SK-N-SH (cell line): ENCODE measurements around the gene SLCO3A1. TPM values are rescaled to one million over a fixed set of nuclear protein-coding genes. Genes with fewer than 3 reads are reported as not detected.

Experiments used
- CTCF ChIA-PET: fragments of 300-600, 350-600 bp; formaldehyde crosslinking; extraction: SDS; loops from one replicate; lab custom pipeline; 2021; lab: Yijun Ruan, JAX
- POLR2A ChIA-PET: fragments of 350-600 bp; sonication (Branson Sonifier 250); formaldehyde crosslinking; extraction: SDS; loops from one replicate; lab custom pipeline; 2020; ENCODE audit warnings: antibody characterized with exemption, inconsistent platforms; lab: Yijun Ruan, JAX
- DNase-seq: peaks from one replicate; pipeline ENCODE4 v3.0.0; 2012
- H2AFZ ChIP-seq: fragments of 200-600 bp; sonication (generic); 2 replicates; pipeline ENCODE4 v1.8.1; 2016; ENCODE audit warnings: antibody characterized with exemption, mild to moderate bottlenecking, low read depth
- H3F3A ChIP-seq: fragments of 200-600 bp; sonication (generic); replicated peaks from 2 replicates; pipeline ENCODE3; 2016; ENCODE audit warnings: antibody characterized with exemption, mild to moderate bottlenecking; ENCODE audit not compliant: insufficient read depth
- H3K27ac ChIP-seq, 2 experiments: fragments of 200-500 bp in 1 of 2; fragments of 200-600 bp in 1 of 2; sonication (Bioruptor generic) in 1 of 2; sonication (generic), shearing (Covaris generic) in 1 of 2; 2 replicates each; pipeline versions ENCODE4 v1.5.1 to v1.6.1; 2014 to 2016; ENCODE audit warnings: low read depth in 2 of 2, inconsistent platforms in 1 of 2, low read length in 1 of 2, mild to moderate bottlenecking in 1 of 2, mixed read lengths in 1 of 2
- H3K27me3 ChIP-seq: fragments of 200-600 bp; sonication (generic), shearing (Covaris generic); 2 replicates; pipeline ENCODE4 v1.6.1; 2016; ENCODE audit warnings: mixed run types; ENCODE audit not compliant: insufficient read depth
- H3K36me3 ChIP-seq, 2 experiments: fragments of 200-500 bp in 1 of 2; fragments of 200-600 bp in 1 of 2; sonication (Bioruptor generic) in 1 of 2; sonication (generic) in 1 of 2; replicated peaks in 1 of 2; 2 replicates each; pipeline versions ENCODE3 to v1.5.1; 2014 to 2016; ENCODE audit warnings: low read length in 1 of 2, mild to moderate bottlenecking in 1 of 2; ENCODE audit not compliant: insufficient read depth in 2 of 2, control insufficient read depth in 1 of 2
- H3K4me1 ChIP-seq, 2 experiments: fragments of 200-500 bp in 1 of 2; fragments of 200-600 bp in 1 of 2; sonication (Bioruptor generic) in 1 of 2; sonication (generic), shearing (Covaris generic) in 1 of 2; 2 replicates each; pipeline versions ENCODE4 v1.5.1 to v1.6.1; 2014 to 2016; ENCODE audit warnings: low read depth in 1 of 2, low read length in 1 of 2, mixed run types in 1 of 2; ENCODE audit not compliant: insufficient read depth in 2 of 2, control insufficient read depth in 1 of 2
- H3K4me2 ChIP-seq: fragments of 200-600 bp; sonication (generic), shearing (Covaris generic); 2 replicates; pipeline ENCODE4 v1.6.1; 2017; ENCODE audit warnings: mixed run types
- H3K4me3 ChIP-seq, 2 experiments: fragments of 200-500 bp in 1 of 2; fragments of 200-600 bp in 1 of 2; sonication (Bioruptor generic) in 1 of 2; sonication (generic), shearing (Covaris generic) in 1 of 2; 2 replicates each; pipeline versions ENCODE4 v1.5.1 to v1.8.1; 2014 to 2016; ENCODE audit warnings: low read depth in 2 of 2, inconsistent platforms in 1 of 2, low read length in 1 of 2, mild to moderate bottlenecking in 1 of 2, mixed read lengths in 1 of 2, moderate library complexity in 1 of 2
- H3K79me2 ChIP-seq: fragments of 200-600 bp; sonication (generic); 2 replicates; pipeline ENCODE4 v1.8.1; 2017; ENCODE audit warnings: mild to moderate bottlenecking; ENCODE audit not compliant: insufficient read depth
- H3K9ac ChIP-seq: fragments of 200-600 bp; sonication (generic); 2 replicates; pipeline ENCODE4 v1.6.1; 2017; ENCODE audit warnings: mixed run types
- H3K9me2 ChIP-seq: fragments of 200-600 bp; sonication (generic); 2 replicates; pipeline ENCODE4 v1.6.1; 2017; ENCODE audit warnings: mixed run types
- H3K9me3 ChIP-seq: fragments of 200-600 bp; sonication (generic); 2 replicates; pipeline ENCODE4 v1.6.1; 2017; ENCODE audit warnings: mixed run types, mild to moderate bottlenecking, moderate library complexity
- H4K20me1 ChIP-seq: fragments of 200-600 bp; sonication (generic); 2 replicates; pipeline ENCODE4 v1.6.1; 2017; ENCODE audit warnings: mild to moderate bottlenecking, mixed run types; ENCODE audit not compliant: insufficient read depth
- CTCF ChIP-seq: fragments of 200-600 bp; sonication (generic); IDR thresholded peaks from 2 replicates; pipeline ENCODE4 v1.6.1; 2017; ENCODE audit warnings: antibody characterized with exemption, mild to moderate bottlenecking, moderate library complexity
- EP300 ChIP-seq, 2 experiments: IDR thresholded peaks; 2 replicates each; pipeline versions ENCODE4 v1.4.0 to v1.6.1; 2012; ENCODE audit warnings: borderline replicate concordance in 1 of 2, low read depth in 1 of 2, low read length in 1 of 2
- FOXJ3 ChIP-seq: sonication (generic); formaldehyde crosslinking; IDR thresholded peaks from 2 replicates; pipeline ENCODE4 v1.5.1; 2020; ENCODE audit warnings: mild to moderate bottlenecking, missing genetic modification reagents
- FOXM1 ChIP-seq: IDR thresholded peaks from 2 replicates; pipeline ENCODE4 v1.4.0; 2012; ENCODE audit warnings: low read depth, mild to moderate bottlenecking
- GABPA ChIP-seq: IDR thresholded peaks from 2 replicates; pipeline ENCODE4 v1.4.0; 2012; ENCODE audit warnings: low read depth, mild to moderate bottlenecking
- GATA2 ChIP-seq: sonication (generic); formaldehyde crosslinking; IDR thresholded peaks from 2 replicates; pipeline ENCODE4 v1.5.0; 2020; ENCODE audit warnings: mild to moderate bottlenecking, missing genetic modification reagents
- IRF3 ChIP-seq: fragments of 150-350 bp; IDR thresholded peaks from 2 replicates; pipeline ENCODE4 v1.6.1; 2016; ENCODE audit warnings: mild to moderate bottlenecking, low read depth, low read length
- JUND ChIP-seq: IDR thresholded peaks from 2 replicates; pipeline ENCODE4 v1.4.0; 2012
- MEF2A ChIP-seq: IDR thresholded peaks from 2 replicates; pipeline ENCODE4 v1.4.0; 2012; ENCODE audit warnings: low read depth, borderline replicate concordance
- NFIC ChIP-seq: IDR thresholded peaks from 2 replicates; pipeline ENCODE4 v1.4.0; 2012; ENCODE audit warnings: borderline replicate concordance
- NRF1 ChIP-seq: IDR thresholded peaks from 2 replicates; pipeline ENCODE4 v1.6.1; 2012; ENCODE audit warnings: low read depth, mild to moderate bottlenecking, low read length
- REST ChIP-seq: IDR thresholded peaks from 2 replicates; pipeline ENCODE4 v1.6.1; 2012; ENCODE audit warnings: mild to moderate bottlenecking, low read depth, low read length, moderate library complexity
- RFX5 ChIP-seq: IDR thresholded peaks from 2 replicates; pipeline ENCODE4 v1.6.1; 2012; ENCODE audit warnings: mild to moderate bottlenecking, improper control_type of control experiment, low read length
- RXRA ChIP-seq: IDR thresholded peaks from 2 replicates; pipeline ENCODE4 v1.4.0; 2012; ENCODE audit warnings: low read depth, mild to moderate bottlenecking, borderline replicate concordance
- SMC3 ChIP-seq: IDR thresholded peaks from 2 replicates; pipeline ENCODE4 v1.6.1; 2012; ENCODE audit warnings: low read depth, low read length, improper control_type of control experiment
- TCF12 ChIP-seq: IDR thresholded peaks from 2 replicates; pipeline ENCODE4 v1.4.0; 2012
- TEAD4 ChIP-seq: IDR thresholded peaks from 2 replicates; pipeline ENCODE4 v1.4.0; 2012; ENCODE audit warnings: mild to moderate bottlenecking, borderline replicate concordance; ENCODE audit not compliant: insufficient read depth
- USF1 ChIP-seq: IDR thresholded peaks from 2 replicates; pipeline ENCODE4 v1.4.0; 2012; ENCODE audit warnings: low read depth, borderline replicate concordance
- YY1 ChIP-seq: IDR thresholded peaks from 2 replicates; pipeline ENCODE4 v1.4.0; 2012; ENCODE audit warnings: low read depth, mild to moderate bottlenecking
- ZBTB33 ChIP-seq: IDR thresholded peaks from 2 replicates; pipeline ENCODE4 v1.4.0; 2012; ENCODE audit warnings: low read depth, borderline replicate concordance
- WGBS: methylation state at CpG from one replicate; pipeline ENCODE4 v1.1.6; 2017; ENCODE audit warnings: low lambda C conversion rate; 5-methylcytosine and 5-hydroxymethylcytosine counted together
- polyA plus RNA-seq, 3 experiments: library from polyadenylated mRNA; depleted of rRNA; stranded (reverse); fragments of >200 nt; gene quantifications; 2 replicates each; pipeline ENCODE4 v1.2.3, GENCODE V29; 2012

The SLCO3A1 gene
- polyA plus RNA-seq, 1 of the 3 experiments (the other 2 are of a cell fraction) = 19.7 TPM

- 94% methylated on average over 5 of the region's 7 CpGs for WGBS
These were observed 312.5 kb downstream of the SLCO3A1 start for GRCh38 chr15:92166029-92166428.

More at GRCh38 chr15:92166029-92166428, 312.5 kb downstream of the SLCO3A1 start:
- DNase-seq = no peak
- Histone ChIP-seq H3K4me1 (no peaks in the 10 kb centered on the region; a peak in 1 of 4 replicates), H3K4me2 (no peak overlapping the region), H3K27me3 (no peaks in the 10 kb centered on the region), H3K9ac (no peak overlapping the region), H3K36me3 (peaks cover 0 to 4% of the 10 kb centered on the region in 2 experiments), H3F3A (no peaks in the 10 kb centered on the region), H3K27ac (no peak overlapping the region), H3K4me3 (no peak overlapping the region), H3K9me3 (no peaks in the 10 kb centered on the region), H3K9me2 (no peaks in the 10 kb centered on the region), H2AFZ (no peak overlapping the region)
- CTCF ChIA-PET = no interaction called here
- POLR2A ChIA-PET = no interaction called here
- TF ChIP-seq GABPA (no peak), TCF12 (no peak), FOXJ3 (no peak), NRF1 (no peak), CTCF (no peak), USF1 (no peak), TEAD4 (no peak), NFIC (no peak), EP300 (IDR thresholded peaks at IDR 0.05; ENCODE audit: borderline replicate concordance in 1 of 2, low read depth in 1 of 2, low read length in 1 of 2) (no peak), REST (no peak), MEF2A (no peak), GATA2 (no peak), ZBTB33 (no peak), FOXM1 (no peak), YY1 (no peak), RFX5 (no peak), IRF3 (no peak), JUND (no peak), RXRA (no peak), SMC3 (no peak)
- TF ChIP-seq, all 33 proteins: peak for 0
- no peaks in the 10 kb centered on the region for H4K20me1 ChIP-seq
- H3K79me2 ChIP-seq = no peaks in the 10 kb centered on the region
